Astrocyte (in vitro differentiated cells and primary cell): Measurements from ENCODE around the gene VWCE. TPM values are rescaled to one million over a fixed set of nuclear protein-coding genes. Genes with fewer than 3 reads are reported as not detected.

ENCODE experiments used
- DNase-seq: peaks from one replicate; pipeline ENCODE4 v3.0.0-alpha.2; 2010; ENCODE audit warnings: low read depth
- FAIRE-seq: peaks from 2 replicates; lab custom pipeline; 2011; peaks lifted over from hg19 to GRCh38; lab: Jason Lieb, UNC
- H2AFZ ChIP-seq: 2 replicates; pipeline ENCODE4 v1.6.0; 2012; ENCODE audit warnings: low read depth, low read length, inconsistent platforms
- H3K27ac ChIP-seq: 2 replicates; pipeline ENCODE4 v1.5.1; 2011; ENCODE audit warnings: low read depth, low read length, inconsistent platforms
- H3K27me3 ChIP-seq: 2 replicates; pipeline ENCODE4 v1.6.0; 2011; ENCODE audit warnings: low read length, inconsistent platforms; ENCODE audit not compliant: insufficient read depth
- H3K36me3 ChIP-seq: 2 replicates; pipeline ENCODE4 v1.5.1; 2011; ENCODE audit warnings: low read length, inconsistent platforms; ENCODE audit not compliant: insufficient read depth
- H3K4me1 ChIP-seq: 2 replicates; pipeline ENCODE4 v1.5.1; 2011; ENCODE audit warnings: low read length, inconsistent platforms; ENCODE audit not compliant: insufficient read depth
- H3K4me2 ChIP-seq: 2 replicates; pipeline ENCODE4 v1.6.0; 2012; ENCODE audit warnings: low read length, inconsistent platforms
- H3K4me3 ChIP-seq: 2 replicates; pipeline ENCODE4 v1.5.1; 2011; ENCODE audit warnings: low read depth, mild to moderate bottlenecking, low read length, inconsistent platforms; ENCODE audit not compliant: insufficient read depth
- H3K79me2 ChIP-seq: 2 replicates; pipeline ENCODE4 v1.6.0; 2012; ENCODE audit warnings: mild to moderate bottlenecking, low read length, inconsistent platforms; ENCODE audit not compliant: insufficient read depth
- H3K9ac ChIP-seq: 2 replicates; pipeline ENCODE4 v1.6.0; 2012; ENCODE audit warnings: mild to moderate bottlenecking, low read length, inconsistent platforms
- H3K9me3 ChIP-seq: 2 replicates; pipeline ENCODE4 v1.5.1; 2012; ENCODE audit warnings: low read depth, mild to moderate bottlenecking, low read length, inconsistent platforms; ENCODE audit not compliant: insufficient read depth
- H4K20me1 ChIP-seq: 2 replicates; pipeline ENCODE4 v1.6.0; 2012; ENCODE audit warnings: low read length, inconsistent platforms; ENCODE audit not compliant: insufficient read depth
- H3K27ac Mint-ChIP-seq: one replicate; pipeline ENCODE4 v1.8.0; 2021; ENCODE audit warnings: mild to moderate bottlenecking, mixed read lengths; ENCODE audit not compliant: unreplicated experiment
- H3K27me3 Mint-ChIP-seq: one replicate; pipeline ENCODE4 v1.8.0; 2021; ENCODE audit warnings: low read depth, mixed read lengths; ENCODE audit not compliant: unreplicated experiment
- H3K36me3 Mint-ChIP-seq: one replicate; pipeline ENCODE4 v1.8.0; 2021; ENCODE audit warnings: low read depth, mixed read lengths; ENCODE audit not compliant: unreplicated experiment
- H3K4me1 Mint-ChIP-seq: one replicate; pipeline ENCODE4 v1.8.0; 2021; ENCODE audit warnings: low read depth, mixed read lengths; ENCODE audit not compliant: unreplicated experiment
- H3K4me3 Mint-ChIP-seq: one replicate; pipeline ENCODE4 v1.8.0; 2021; ENCODE audit warnings: mild to moderate bottlenecking, moderate library complexity, mixed read lengths; ENCODE audit not compliant: unreplicated experiment
- H3K9me3 Mint-ChIP-seq: one replicate; pipeline ENCODE4 v1.8.0; 2021; ENCODE audit warnings: mild to moderate bottlenecking, mixed read lengths; ENCODE audit not compliant: unreplicated experiment
- CTCF ChIP-seq: IDR thresholded peaks from 2 replicates; pipeline ENCODE4 v1.5.1; 2011; ENCODE audit warnings: low read depth, mild to moderate bottlenecking, inconsistent platforms, low read length, moderate library complexity; ENCODE audit not compliant: insufficient read depth
- EZH2 ChIP-seq: IDR thresholded peaks from 2 replicates; pipeline ENCODE4 v1.6.1; 2012; ENCODE audit warnings: mild to moderate bottlenecking, low read length, inconsistent platforms; ENCODE audit not compliant: insufficient read depth
- total RNA-seq: library from RNA; stranded (reverse); gene quantifications from 2 replicates; pipeline ENCODE4 v1.2.1, GENCODE V29; 2021

Gene VWCE
- total RNA-seq, 1 donor from 2014 or later = 17.7 TPM

- no peak for DNase-seq
- no peak overlapping the region for H3K4me3 Mint-ChIP-seq
These were observed 13.4 kb downstream of the VWCE start for GRCh38 chr11:61281581-61282250.

GRCh38 chr11:61280883-61281580 is 14.1 kb downstream of the VWCE start:
- Mint-ChIP-seq H3K4me3 (peak overlapping the region; percentile 54), H3K4me1 (peaks cover 4% of the 10 kb centered on the region), H3K27me3 (peaks cover 12% of the 10 kb centered on the region), H3K27ac (no peak overlapping the region), H3K9me3 (peaks cover 4% of the 10 kb centered on the region), H3K36me3 (peaks cover 42% of the 10 kb centered on the region)
- Histone ChIP-seq H2AFZ (no peak overlapping the region), H3K36me3 (peaks cover 2% of the 10 kb centered on the region), H3K27ac (no peak overlapping the region), H3K9ac (no peak overlapping the region), H3K4me1 (no peaks in the 10 kb centered on the region), H3K79me2 (no peaks in the 10 kb centered on the region), H3K27me3 (peaks cover 21% of the 10 kb centered on the region), H3K4me2 (peak overlapping the region; percentile 75), H4K20me1 (peaks cover 8% of the 10 kb centered on the region), H3K9me3 (no peaks in the 10 kb centered on the region), H3K4me3 (no peak overlapping the region)
- TF ChIP-seq EZH2 = no peak
- TF ChIP-seq CTCF = no peak
- FAIRE-seq (no peak), DNase-seq (no peak)

More at GRCh38 chr11:61281581-61282250, 13.4 kb downstream of the VWCE start:
- Histone ChIP-seq H2AFZ (no peak overlapping the region), H3K27me3 (peaks cover 21% of the 10 kb centered on the region), H3K9me3 (no peaks in the 10 kb centered on the region), H3K36me3 (peaks cover 2% of the 10 kb centered on the region), H3K9ac (no peak overlapping the region), H3K27ac (no peak overlapping the region), H3K79me2 (no peaks in the 10 kb centered on the region), H3K4me2 (peak overlapping the region; percentile 75), H4K20me1 (peaks cover 8% of the 10 kb centered on the region), H3K4me1 (no peaks in the 10 kb centered on the region), H3K4me3 (no peak overlapping the region)
- H3K4me1 Mint-ChIP-seq = peaks cover 4% of the 10 kb centered on the region
- peaks cover 12% of the 10 kb centered on the region for H3K27me3 Mint-ChIP-seq
- H3K27ac Mint-ChIP-seq = no peak overlapping the region
- TF ChIP-seq EZH2 (no peak), CTCF (no peak)
- peaks cover 4% of the 10 kb centered on the region for H3K9me3 Mint-ChIP-seq
- FAIRE-seq = no peak
- H3K36me3 Mint-ChIP-seq = peaks cover 45% of the 10 kb centered on the region
